KMS-11 (cell line): Measurements from ENCODE around the gene EDN2.
A peak's percentile ranks its signal among the peaks of the same experiment; 100 is the strongest.

Source experiments
- H2AFZ ChIP-seq: fragments of 200-600 bp; sonication (generic); 2 replicates; pipeline ENCODE4 v1.6.1; 2016; ENCODE audit warnings: antibody characterized with exemption, mixed run types, low read depth
- H3K27ac ChIP-seq: fragments of 200-600 bp; sonication (generic); 2 replicates; pipeline ENCODE4 v1.6.1; 2016; ENCODE audit warnings: mild to moderate bottlenecking, mixed run types
- H3K27me3 ChIP-seq: fragments of 200-600 bp; sonication (generic); 2 replicates; pipeline ENCODE4 v1.6.1; 2017; ENCODE audit warnings: mild to moderate bottlenecking, low read depth, mixed run types, moderate library complexity; ENCODE audit not compliant: insufficient read depth
- H3K36me3 ChIP-seq: fragments of 200-600 bp; sonication (generic); 2 replicates; pipeline ENCODE4 v1.6.1; 2017; ENCODE audit warnings: mild to moderate bottlenecking, mixed run types; ENCODE audit not compliant: insufficient read depth
- H3K4me1 ChIP-seq: fragments of 200-600 bp; sonication (generic); 2 replicates; pipeline ENCODE4 v1.6.1; 2016; ENCODE audit warnings: mild to moderate bottlenecking, low read depth, mixed run types; ENCODE audit not compliant: poor library complexity, severe bottlenecking
- H3K4me2 ChIP-seq: fragments of 200-600 bp; sonication (generic); 2 replicates; pipeline ENCODE4 v1.7.0; 2016; ENCODE audit warnings: mild to moderate bottlenecking, mixed run types
- H3K4me3 ChIP-seq: fragments of 200-600 bp; sonication (generic); IDR thresholded peaks from 2 replicates; pipeline ENCODE4 v1.6.1; 2017; ENCODE audit warnings: low read depth, low read length, mixed read lengths; ENCODE audit not compliant: insufficient read depth
- H3K79me2 ChIP-seq: fragments of 200-600 bp; sonication (generic); 2 replicates; pipeline ENCODE4 v1.6.1; 2016; ENCODE audit warnings: low read depth, mixed run types; ENCODE audit not compliant: insufficient read depth
- H3K9ac ChIP-seq: fragments of 200-600 bp; sonication (generic); 2 replicates; pipeline ENCODE4 v1.6.1; 2016; ENCODE audit warnings: mild to moderate bottlenecking, mixed run types
- H4K20me1 ChIP-seq: fragments of 200-600 bp; sonication (generic); 2 replicates; pipeline ENCODE4 v1.6.1; 2016; ENCODE audit warnings: mild to moderate bottlenecking, mixed run types; ENCODE audit not compliant: insufficient read depth
- CTCF ChIP-seq: fragments of 200-600 bp; sonication (generic); conservative IDR thresholded peaks from 2 replicates; pipeline ENCODE4 v1.6.1; 2017; ENCODE audit warnings: low read depth, mild to moderate bottlenecking, antibody characterized with exemption, low read length, moderate library complexity, mixed read lengths

The EDN2 gene

GRCh38 chr1:41493626-41494350, 9.3 kb upstream of the EDN2 start:
- no peak for TF ChIP-seq CTCF
- H4K20me1 ChIP-seq = no peaks in the 10 kb centered on the region

GRCh38 chr1:41493117-41493536, 8.6 kb upstream of the EDN2 start:
- no peak for TF ChIP-seq CTCF
- Histone ChIP-seq H3K36me3 (no peaks in the 10 kb centered on the region), H3K4me2 (no peak overlapping the region), H3K27ac (no peak overlapping the region), H2AFZ (no peak overlapping the region), H3K27me3 (no peaks in the 10 kb centered on the region), H3K4me3 (no peak overlapping the region), H3K9ac (no peak overlapping the region), H4K20me1 (no peaks in the 10 kb centered on the region), H3K79me2 (no peaks in the 10 kb centered on the region), H3K4me1 (peaks cover 24% of the 10 kb centered on the region)

More at GRCh38 chr1:41493626-41494350, 9.3 kb upstream of the EDN2 start:
- no peak overlapping the region for H2AFZ ChIP-seq
- no peak overlapping the region for H3K9ac ChIP-seq
- no peaks in the 10 kb centered on the region for H3K27me3 ChIP-seq
- no peak overlapping the region for H3K27ac ChIP-seq
- no peaks in the 10 kb centered on the region for H3K36me3 ChIP-seq
- H3K4me1 ChIP-seq = peaks cover 29% of the 10 kb centered on the region
- H3K79me2 ChIP-seq = no peaks in the 10 kb centered on the region
- H3K4me2 ChIP-seq = no peak overlapping the region
- H3K4me3 ChIP-seq = no peak overlapping the region

GRCh38 chr1:41492341-41492848, 7.9 kb upstream of the EDN2 start:
- Histone ChIP-seq H3K4me3 (no peak overlapping the region), H3K27me3 (no peaks in the 10 kb centered on the region), H3K4me2 (no peak overlapping the region), H3K4me1 (peaks cover 25% of the 10 kb centered on the region), H4K20me1 (no peaks in the 10 kb centered on the region), H2AFZ (no peak overlapping the region), H3K36me3 (no peaks in the 10 kb centered on the region), H3K27ac (no peak overlapping the region), H3K9ac (no peak overlapping the region), H3K79me2 (no peaks in the 10 kb centered on the region)
- TF ChIP-seq CTCF = peak; percentile 86

GRCh38 chr1:41490911-41491310, 6.4 kb upstream of the EDN2 start:
- no peak for TF ChIP-seq CTCF
- Histone ChIP-seq H2AFZ (no peak overlapping the region), H3K27me3 (no peaks in the 10 kb centered on the region), H3K4me1 (peaks cover 16% of the 10 kb centered on the region), H3K27ac (no peak overlapping the region), H3K4me2 (no peak overlapping the region), H3K79me2 (no peaks in the 10 kb centered on the region), H3K4me3 (no peak overlapping the region), H3K9ac (no peak overlapping the region), H4K20me1 (no peaks in the 10 kb centered on the region), H3K36me3 (no peaks in the 10 kb centered on the region)
